ENCODE data around the gene NSMCE4A. TPM values are rescaled to one million over a fixed set of nuclear protein-coding genes. Genes with fewer than 3 reads are reported as not detected.
A peak's percentile ranks its signal among the peaks of the same experiment; 100 is the strongest.

The NSMCE4A gene
- total RNA-seq, 1 donor from 2014 or later = 13.1 TPM

DNA sequence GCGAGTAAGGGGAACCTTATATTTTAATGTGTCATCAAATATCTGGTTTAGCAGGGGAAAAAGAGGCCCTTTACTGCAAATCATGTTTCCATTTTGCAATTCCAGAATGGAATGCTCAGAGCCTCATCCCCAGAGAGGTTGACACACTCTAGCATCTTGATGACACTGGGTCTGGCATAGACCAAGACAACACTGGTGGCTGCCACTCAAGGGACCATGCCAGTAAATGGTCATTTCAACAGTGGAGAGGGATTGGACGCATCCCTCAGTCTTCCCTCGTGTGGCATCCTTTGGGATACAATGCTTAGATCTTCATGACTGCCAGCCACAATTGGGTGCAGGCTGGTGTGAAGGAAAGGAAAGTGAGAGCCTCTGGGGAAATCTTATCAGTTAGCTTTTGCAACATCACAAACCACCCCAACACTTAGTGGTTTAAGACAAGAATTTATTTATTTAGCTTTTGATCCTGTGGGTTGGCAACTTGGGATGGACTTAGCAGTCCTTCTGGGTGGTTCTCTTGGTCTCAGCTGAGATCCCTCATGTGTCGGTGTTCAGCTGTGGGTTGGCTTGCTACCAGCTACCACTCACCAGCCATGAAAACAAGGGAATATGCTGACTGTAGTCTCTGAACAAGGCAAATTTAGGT is 35.5 kb upstream of the NSMCE4A start:
- no peak for TF ChIP-seq EZH2 (IDR thresholded peaks at IDR 0.05; ENCODE audit: insufficient read depth, low read length)
- TF ChIP-seq, protein P1, sequence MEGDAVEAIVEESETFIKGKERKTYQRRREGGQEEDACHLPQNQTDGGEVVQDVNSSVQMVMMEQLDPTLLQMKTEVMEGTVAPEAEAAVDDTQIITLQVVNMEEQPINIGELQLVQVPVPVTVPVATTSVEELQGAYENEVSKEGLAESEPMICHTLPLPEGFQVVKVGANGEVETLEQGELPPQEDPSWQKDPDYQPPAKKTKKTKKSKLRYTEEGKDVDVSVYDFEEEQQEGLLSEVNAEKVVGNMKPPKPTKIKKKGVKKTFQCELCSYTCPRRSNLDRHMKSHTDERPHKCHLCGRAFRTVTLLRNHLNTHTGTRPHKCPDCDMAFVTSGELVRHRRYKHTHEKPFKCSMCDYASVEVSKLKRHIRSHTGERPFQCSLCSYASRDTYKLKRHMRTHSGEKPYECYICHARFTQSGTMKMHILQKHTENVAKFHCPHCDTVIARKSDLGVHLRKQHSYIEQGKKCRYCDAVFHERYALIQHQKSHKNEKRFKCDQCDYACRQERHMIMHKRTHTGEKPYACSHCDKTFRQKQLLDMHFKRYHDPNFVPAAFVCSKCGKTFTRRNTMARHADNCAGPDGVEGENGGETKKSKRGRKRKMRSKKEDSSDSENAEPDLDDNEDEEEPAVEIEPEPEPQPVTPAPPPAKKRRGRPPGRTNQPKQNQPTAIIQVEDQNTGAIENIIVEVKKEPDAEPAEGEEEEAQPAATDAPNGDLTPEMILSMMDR (IDR thresholded peaks at IDR 0.05; ENCODE audit: insufficient read depth, low read depth, low read length) = no peak
- H3K4me2 ChIP-seq (ENCODE audit: low read length) = no peak overlapping the region
- H3K4me3 ChIP-seq (ENCODE audit: insufficient read depth, low read depth, low read length) = no peak overlapping the region
- no peaks in the 10 kb centered on the region for H3K36me3 ChIP-seq (ENCODE audit: insufficient read depth, low read length)
- H3K4me3 Mint-ChIP-seq (ENCODE audit: unreplicated experiment) = no peak overlapping the region
- no peaks in the 10 kb centered on the region for H3K4me1 Mint-ChIP-seq (ENCODE audit: low read depth, unreplicated experiment)
- H3K27me3 Mint-ChIP-seq (ENCODE audit: low read depth, unreplicated experiment) = peaks cover 11% of the 10 kb centered on the region
- peak; percentile 54 for DNase-seq (ENCODE audit: low read depth)
- H3K27me3 ChIP-seq (ENCODE audit: insufficient read depth, low read length) = no peaks in the 10 kb centered on the region
- H3K4me1 ChIP-seq (ENCODE audit: insufficient read depth, low read length) = no peaks in the 10 kb centered on the region
- no peaks in the 10 kb centered on the region for H3K36me3 Mint-ChIP-seq (ENCODE audit: low read depth, unreplicated experiment)
- no peak overlapping the region for H3K27ac Mint-ChIP-seq (ENCODE audit: unreplicated experiment)
- FAIRE-seq = no peak
- H3K9me3 Mint-ChIP-seq (ENCODE audit: unreplicated experiment) = peaks cover 10% of the 10 kb centered on the region
- no peaks in the 10 kb centered on the region for H3K9me3 ChIP-seq (ENCODE audit: insufficient read depth, low read depth, low read length)
- H3K9ac ChIP-seq (ENCODE audit: low read length) = no peak overlapping the region
- no peaks in the 10 kb centered on the region for H4K20me1 ChIP-seq (ENCODE audit: insufficient read depth, low read length)
- H2AFZ ChIP-seq (ENCODE audit: low read depth, low read length) = no peak overlapping the region
- no peaks in the 10 kb centered on the region for H3K79me2 ChIP-seq (ENCODE audit: insufficient read depth, low read length)
- no peak overlapping the region for H3K27ac ChIP-seq (ENCODE audit: low read depth, low read length)

DNA sequence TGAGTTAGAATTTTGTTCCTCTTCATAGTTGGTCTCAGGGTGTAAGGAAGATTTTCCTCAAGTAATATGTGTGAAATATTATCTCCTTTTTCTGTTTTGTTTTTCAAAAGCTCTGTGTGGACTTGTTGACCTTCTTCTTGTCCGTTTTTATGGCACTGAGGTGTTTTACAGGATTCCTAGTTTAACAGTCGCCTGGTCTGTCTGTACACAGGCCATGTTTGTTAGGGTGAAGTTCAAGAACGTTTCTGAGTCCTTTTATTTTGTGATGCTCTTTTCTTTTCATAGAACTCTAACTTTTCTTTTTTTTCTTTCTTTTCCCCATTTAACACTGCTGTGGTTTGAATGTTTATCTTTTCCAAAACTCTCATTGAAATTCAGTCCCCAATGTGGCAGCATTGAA is 32.4 kb upstream of the NSMCE4A start:
- H4K20me1 ChIP-seq (ENCODE audit: insufficient read depth, low read length) = no peaks in the 10 kb centered on the region
- H3K9me3 ChIP-seq (ENCODE audit: insufficient read depth, low read depth, low read length) = no peaks in the 10 kb centered on the region
- Mint-ChIP-seq H3K4me1 (ENCODE audit: low read depth, unreplicated experiment) (no peaks in the 10 kb centered on the region), H3K27ac (ENCODE audit: unreplicated experiment) (no peak overlapping the region), H3K27me3 (ENCODE audit: low read depth, unreplicated experiment) (peaks cover 5% of the 10 kb centered on the region), H3K36me3 (ENCODE audit: low read depth, unreplicated experiment) (no peaks in the 10 kb centered on the region), H3K4me3 (ENCODE audit: unreplicated experiment) (no peak overlapping the region), H3K9me3 (ENCODE audit: unreplicated experiment) (peaks cover 5% of the 10 kb centered on the region)
- no peak overlapping the region for H2AFZ ChIP-seq (ENCODE audit: low read depth, low read length)
- no peak overlapping the region for H3K4me2 ChIP-seq (ENCODE audit: low read length)
- TF ChIP-seq EZH2 (IDR thresholded peaks at IDR 0.05; ENCODE audit: insufficient read depth, low read length) = no peak
- TF ChIP-seq, protein P1 (IDR thresholded peaks at IDR 0.05; ENCODE audit: insufficient read depth, low read depth, low read length) = no peak
- FAIRE-seq = no peak
- no peak for DNase-seq (ENCODE audit: low read depth)
- H3K27ac ChIP-seq (ENCODE audit: low read depth, low read length) = no peak overlapping the region
- H3K27me3 ChIP-seq (ENCODE audit: insufficient read depth, low read length) = no peaks in the 10 kb centered on the region
- no peaks in the 10 kb centered on the region for H3K4me1 ChIP-seq (ENCODE audit: insufficient read depth, low read length)
- no peak overlapping the region for H3K9ac ChIP-seq (ENCODE audit: low read length)
- no peaks in the 10 kb centered on the region for H3K79me2 ChIP-seq (ENCODE audit: insufficient read depth, low read length)
- no peaks in the 10 kb centered on the region for H3K36me3 ChIP-seq (ENCODE audit: insufficient read depth, low read length)
- H3K4me3 ChIP-seq (ENCODE audit: insufficient read depth, low read depth, low read length) = no peak overlapping the region

DNA sequence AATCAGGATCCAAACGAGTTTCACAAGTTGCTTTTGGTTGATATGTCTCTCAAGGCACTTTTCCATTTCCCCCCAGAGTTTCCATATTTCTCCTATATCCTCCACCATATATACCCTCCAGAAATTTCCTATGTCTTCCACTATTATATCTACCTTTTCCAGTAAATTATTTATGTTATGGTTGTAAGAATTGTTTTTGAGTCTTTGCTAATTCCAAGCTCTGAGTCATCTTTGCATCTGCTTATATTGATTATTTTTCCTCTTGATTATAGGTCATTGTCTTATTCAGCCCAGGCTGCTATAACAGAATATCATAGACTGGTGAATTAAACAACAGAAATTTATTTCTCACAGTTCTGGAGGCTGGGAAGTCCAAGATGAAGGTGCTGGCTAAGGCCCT is 26.7 kb upstream of the NSMCE4A start:
- no peaks in the 10 kb centered on the region for H3K36me3 Mint-ChIP-seq (ENCODE audit: low read depth, unreplicated experiment)
- Histone ChIP-seq H3K9ac (ENCODE audit: low read length) (no peak overlapping the region), H3K36me3 (ENCODE audit: insufficient read depth, low read length) (no peaks in the 10 kb centered on the region), H3K27me3 (ENCODE audit: insufficient read depth, low read length) (no peaks in the 10 kb centered on the region), H3K9me3 (ENCODE audit: insufficient read depth, low read depth, low read length) (no peaks in the 10 kb centered on the region), H3K4me1 (ENCODE audit: insufficient read depth, low read length) (no peaks in the 10 kb centered on the region), H3K27ac (ENCODE audit: low read depth, low read length) (no peak overlapping the region), H2AFZ (ENCODE audit: low read depth, low read length) (no peak overlapping the region), H3K79me2 (ENCODE audit: insufficient read depth, low read length) (no peaks in the 10 kb centered on the region), H4K20me1 (ENCODE audit: insufficient read depth, low read length) (no peaks in the 10 kb centered on the region), H3K4me2 (ENCODE audit: low read length) (no peak overlapping the region), H3K4me3 (ENCODE audit: insufficient read depth, low read depth, low read length) (no peak overlapping the region)
- TF ChIP-seq EZH2 (IDR thresholded peaks at IDR 0.05; ENCODE audit: insufficient read depth, low read length) = no peak
- TF ChIP-seq, protein P1 (IDR thresholded peaks at IDR 0.05; ENCODE audit: insufficient read depth, low read depth, low read length) = no peak
- FAIRE-seq = no peak
- no peak overlapping the region for H3K27ac Mint-ChIP-seq (ENCODE audit: unreplicated experiment)
- no peak for DNase-seq (ENCODE audit: low read depth)
- H3K4me1 Mint-ChIP-seq (ENCODE audit: low read depth, unreplicated experiment) = no peaks in the 10 kb centered on the region
- peaks cover 24% of the 10 kb centered on the region for H3K9me3 Mint-ChIP-seq (ENCODE audit: unreplicated experiment)
- H3K4me3 Mint-ChIP-seq (ENCODE audit: unreplicated experiment) = no peak overlapping the region
- peaks cover 7% of the 10 kb centered on the region for H3K27me3 Mint-ChIP-seq (ENCODE audit: low read depth, unreplicated experiment)

Measured in astrocyte (in vitro differentiated cells and primary cell).